D721Med (cell line): ENCODE data around the gene IL17C.

Experiments
- DNase-seq: peaks from one replicate; pipeline ENCODE4 v3.0.0; 2011; ENCODE audit warnings: low spot score; ENCODE audit not compliant: insufficient read length
- FAIRE-seq: peaks from 2 replicates; lab custom pipeline; 2011; peaks lifted over from hg19 to GRCh38; lab: Jason Lieb, UNC
- TF ChIP-seq, protein P1 (sequence below): IDR thresholded peaks from 2 replicates; pipeline ENCODE4 v1.5.1; 2012; ENCODE audit warnings: mild to moderate bottlenecking, control low read depth; ENCODE audit not compliant: insufficient read depth; ENCODE audit errors: missing control alignments

IL17C gene

DNA sequence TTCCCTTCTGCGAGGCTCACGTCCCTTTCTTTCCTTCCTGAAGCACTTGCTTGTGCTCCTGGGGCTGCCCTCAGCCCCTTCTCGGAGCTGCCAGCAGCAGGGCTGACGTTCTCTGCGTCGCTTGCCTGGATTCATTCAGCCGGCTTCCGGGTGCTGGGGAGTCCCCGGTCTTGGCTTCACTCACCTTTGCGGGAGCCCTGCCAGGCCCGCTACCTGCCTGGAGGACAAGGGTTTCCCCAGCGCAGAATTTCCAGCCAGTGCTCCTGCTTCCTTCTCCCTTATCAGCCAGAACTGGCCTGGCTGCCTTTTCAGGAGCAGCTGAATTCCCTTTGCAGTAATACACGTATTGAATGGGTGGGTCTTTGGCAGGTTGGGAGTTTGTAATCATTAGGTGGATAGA is 22.1 kb upstream of the IL17C start:
- no peak for DNase-seq
- FAIRE-seq = no peak
- TF ChIP-seq, protein P1, sequence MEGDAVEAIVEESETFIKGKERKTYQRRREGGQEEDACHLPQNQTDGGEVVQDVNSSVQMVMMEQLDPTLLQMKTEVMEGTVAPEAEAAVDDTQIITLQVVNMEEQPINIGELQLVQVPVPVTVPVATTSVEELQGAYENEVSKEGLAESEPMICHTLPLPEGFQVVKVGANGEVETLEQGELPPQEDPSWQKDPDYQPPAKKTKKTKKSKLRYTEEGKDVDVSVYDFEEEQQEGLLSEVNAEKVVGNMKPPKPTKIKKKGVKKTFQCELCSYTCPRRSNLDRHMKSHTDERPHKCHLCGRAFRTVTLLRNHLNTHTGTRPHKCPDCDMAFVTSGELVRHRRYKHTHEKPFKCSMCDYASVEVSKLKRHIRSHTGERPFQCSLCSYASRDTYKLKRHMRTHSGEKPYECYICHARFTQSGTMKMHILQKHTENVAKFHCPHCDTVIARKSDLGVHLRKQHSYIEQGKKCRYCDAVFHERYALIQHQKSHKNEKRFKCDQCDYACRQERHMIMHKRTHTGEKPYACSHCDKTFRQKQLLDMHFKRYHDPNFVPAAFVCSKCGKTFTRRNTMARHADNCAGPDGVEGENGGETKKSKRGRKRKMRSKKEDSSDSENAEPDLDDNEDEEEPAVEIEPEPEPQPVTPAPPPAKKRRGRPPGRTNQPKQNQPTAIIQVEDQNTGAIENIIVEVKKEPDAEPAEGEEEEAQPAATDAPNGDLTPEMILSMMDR = no peak

DNA sequence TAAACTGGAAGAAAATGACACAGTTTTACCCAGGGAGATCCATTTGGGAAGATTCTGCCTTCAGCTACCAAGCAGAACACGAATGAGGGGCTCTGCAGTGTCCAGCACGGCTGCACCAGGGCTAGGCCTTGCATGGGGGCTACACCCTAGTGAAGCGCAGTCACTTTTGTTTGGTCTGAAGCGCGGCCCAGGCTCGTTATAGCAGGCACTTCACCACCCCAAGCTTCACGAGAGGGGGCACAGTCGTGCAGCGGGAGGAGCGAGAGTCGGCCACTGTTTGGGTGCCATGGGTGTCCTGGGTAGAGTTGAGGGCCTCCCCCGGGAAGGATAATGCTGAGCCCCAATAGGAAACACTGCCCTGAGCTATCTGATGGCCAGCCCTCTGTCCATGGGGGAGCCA is 21.6 kb upstream of the IL17C start:
- DNase-seq = no peak
- FAIRE-seq = no peak
- TF ChIP-seq, protein P1 = no peak

DNA sequence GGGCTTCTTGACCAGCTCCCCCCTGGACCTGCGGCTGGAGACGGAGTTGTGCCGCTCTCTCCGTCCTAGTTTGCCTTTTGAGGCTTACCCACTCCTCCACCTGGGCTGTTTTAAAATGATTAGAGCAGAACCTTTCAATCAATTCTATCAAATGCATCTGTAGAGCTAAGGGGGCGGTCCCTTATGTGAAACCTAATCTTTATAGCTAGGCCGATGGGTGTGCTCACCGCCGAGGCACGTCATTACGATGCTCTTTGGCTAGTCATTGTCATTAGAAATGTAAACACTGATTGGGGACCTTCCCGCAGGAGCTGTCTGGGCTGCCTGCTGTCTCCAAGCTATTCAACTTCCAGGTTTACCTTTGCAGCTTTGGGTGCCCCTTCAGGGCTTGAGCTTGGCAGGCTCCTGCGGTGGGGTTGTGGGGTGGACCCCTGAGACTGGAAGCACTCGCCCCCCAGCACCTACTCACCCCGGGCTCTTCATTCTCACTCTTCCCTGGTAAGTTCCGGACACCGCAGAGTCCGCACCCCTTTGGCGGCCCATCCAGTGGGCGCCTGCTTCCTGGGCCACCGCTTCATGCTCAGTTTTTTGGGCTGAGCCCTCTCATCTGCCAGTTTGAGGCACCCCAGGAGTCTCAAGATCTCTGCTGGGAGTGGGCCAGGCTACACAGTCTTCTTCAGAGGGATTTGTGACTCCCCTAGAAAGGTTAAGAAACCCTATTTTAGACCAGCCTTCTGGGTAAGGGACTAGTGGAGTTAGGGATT is 20.9 kb upstream of the IL17C start:
- DNase-seq (no peak), FAIRE-seq (no peak)
- TF ChIP-seq, protein P1 = no peak

DNA sequence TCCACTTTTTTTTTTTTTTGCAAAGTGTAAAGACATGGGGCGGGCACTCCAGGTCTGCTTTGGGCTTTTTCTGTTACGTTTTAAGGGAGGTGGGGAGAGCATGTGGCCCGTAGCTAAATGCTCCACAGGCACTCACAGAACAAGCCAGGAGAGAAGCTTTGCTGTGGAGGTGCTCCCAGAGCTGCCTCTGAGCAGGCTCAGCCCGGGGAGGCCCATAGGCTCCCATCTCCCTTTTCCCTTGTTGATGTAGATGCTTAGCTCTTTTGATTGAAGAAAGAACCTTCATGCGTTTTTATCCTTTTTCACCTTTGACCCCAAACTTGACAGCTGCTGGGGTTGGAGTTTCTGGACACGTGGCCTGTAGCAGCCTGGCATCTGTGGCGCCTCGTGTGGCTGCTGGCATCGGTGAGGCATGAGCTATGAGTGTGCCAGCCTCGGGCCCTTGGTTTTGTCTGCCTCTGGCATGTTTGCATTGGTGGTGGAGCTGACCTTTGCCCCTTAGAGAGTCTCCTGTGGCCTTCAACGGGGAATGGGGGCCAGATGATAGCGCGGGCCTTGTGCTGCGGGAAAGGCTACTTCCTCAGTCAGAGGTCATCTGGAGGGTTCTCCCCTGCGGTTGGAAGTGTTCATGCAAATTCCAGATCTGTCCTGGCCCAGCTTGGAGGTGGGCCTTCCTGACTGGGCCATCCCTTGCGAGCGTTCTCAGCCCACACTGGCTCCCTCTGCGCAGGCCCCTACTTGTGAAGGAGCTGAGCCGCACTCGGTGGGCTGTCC is 20.0 kb upstream of the IL17C start:
- no peak for FAIRE-seq
- no peak for DNase-seq
- TF ChIP-seq, protein P1 = no peak

DNA sequence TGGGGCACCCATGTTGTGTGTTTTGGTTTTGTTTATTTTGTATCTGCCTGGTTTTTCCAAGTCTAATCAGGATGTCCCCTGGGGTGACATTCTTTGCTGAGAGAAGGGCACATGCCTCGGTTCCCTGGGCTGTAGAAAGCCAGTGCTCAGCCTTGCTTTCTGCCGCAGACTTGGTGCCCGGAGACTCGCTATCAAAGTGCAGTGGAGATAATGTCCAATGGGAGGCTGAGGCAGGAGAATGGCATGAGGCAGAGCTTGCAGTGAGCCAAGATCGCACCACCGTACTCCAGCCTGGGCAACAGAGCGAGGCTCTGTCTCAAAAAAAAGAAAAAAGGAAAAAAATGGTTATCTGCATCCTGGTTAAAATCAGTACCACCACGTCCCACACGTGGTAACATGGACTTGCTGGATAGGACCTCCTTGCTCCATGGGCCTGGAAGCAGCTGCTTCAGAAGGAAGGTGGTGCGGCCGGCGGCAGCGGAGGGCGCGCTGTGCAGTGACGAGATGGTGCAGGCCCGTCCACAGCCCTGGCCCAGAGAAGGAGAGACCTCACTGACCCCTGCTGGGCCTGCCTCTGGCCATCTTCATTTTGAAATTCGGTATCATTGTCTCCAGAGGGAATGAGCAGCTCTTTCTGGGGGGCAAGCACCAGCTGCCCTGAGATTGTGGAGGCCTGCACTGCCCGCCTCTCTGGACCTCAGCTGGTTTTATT is 19.3 kb upstream of the IL17C start:
- FAIRE-seq (no peak), DNase-seq (no peak)
- TF ChIP-seq, protein P1 = no peak

DNA sequence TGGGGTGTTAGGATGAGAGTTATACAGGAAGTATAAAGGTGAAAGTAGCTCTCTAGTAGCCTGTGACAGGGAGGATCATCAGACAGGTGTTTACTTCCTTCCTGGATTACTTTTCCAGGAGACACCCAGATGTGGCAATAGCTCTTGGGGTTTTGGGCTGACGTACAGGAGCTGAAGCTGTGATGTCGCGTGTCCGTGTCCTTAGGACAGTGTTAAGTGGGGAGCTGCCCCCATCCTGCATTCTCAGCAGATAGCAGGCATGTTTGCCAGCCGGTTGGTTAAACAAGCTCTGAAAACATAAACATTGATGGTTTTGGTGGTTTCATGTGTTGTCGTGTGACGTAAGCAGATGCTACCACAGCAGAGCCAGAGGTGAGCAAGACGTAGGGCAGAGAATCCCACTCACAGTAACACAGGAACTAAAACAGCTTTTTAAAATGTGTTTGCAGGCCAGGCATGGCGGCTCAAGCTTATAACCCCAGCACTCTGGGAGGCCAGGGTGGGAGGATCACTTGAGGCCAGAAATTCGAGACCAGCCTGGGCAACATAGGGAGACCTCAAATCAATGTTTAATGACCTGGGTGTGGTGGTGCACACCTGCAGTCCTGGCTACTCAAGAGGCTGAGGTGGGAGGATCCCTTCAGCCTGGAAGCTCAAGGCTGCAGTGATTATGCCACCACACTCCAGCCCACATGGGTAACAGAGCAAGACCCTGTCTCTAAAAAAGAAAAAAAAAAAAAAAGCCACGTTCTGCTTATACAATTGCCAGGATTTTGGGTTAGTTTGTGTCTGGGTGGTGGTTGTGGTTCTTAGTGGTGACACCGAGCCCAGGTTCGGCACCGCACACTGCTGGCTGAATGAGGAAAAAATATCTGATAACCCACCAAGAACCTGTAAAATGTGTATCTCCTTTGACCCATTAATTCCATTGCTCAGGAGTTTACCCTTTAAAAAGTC is 18.2 kb upstream of the IL17C start:
- no peak for DNase-seq
- TF ChIP-seq, protein P1 = no peak
- no peak for FAIRE-seq
